ENCODE data around the gene PUM1.
A peak's percentile ranks its signal among the peaks of the same experiment; 100 is the strongest.

PUM1 gene

GRCh38 chr1:30984991-30985503 lies 80.5 kb downstream of the PUM1 start:
- no peak overlapping the region for H3K4me3 ChIP-seq (replicated peaks; ENCODE audit: low read depth, low read length)
- DNase-seq (ENCODE audit: extremely low read depth, low read depth), result no peak
- TF ChIP-seq CTCF (IDR thresholded peaks at IDR 0.05; ENCODE audit: low read depth, low read length, missing control alignments), result no peak

GRCh38 chr1:30984165-30984889 lies 81.2 kb downstream of the PUM1 start:
- no peak for TF ChIP-seq CTCF (IDR thresholded peaks at IDR 0.05; ENCODE audit: low read depth, low read length, missing control alignments)
- DNase-seq (ENCODE audit: extremely low read depth, low read depth), result no peak
- no peak overlapping the region for H3K4me3 ChIP-seq (replicated peaks; ENCODE audit: low read depth, low read length)

- H3K4me3 ChIP-seq (replicated peaks; ENCODE audit: low read depth, low read length), result no peak overlapping the region
- no peak for TF ChIP-seq CTCF (IDR thresholded peaks at IDR 0.05; ENCODE audit: low read depth, low read length, missing control alignments)
- no peak for DNase-seq (ENCODE audit: extremely low read depth, low read depth)
Measured at GRCh38 chr1:30982937-30983336, 82.6 kb downstream of the PUM1 start.

- no peak overlapping the region for H3K4me3 ChIP-seq (replicated peaks; ENCODE audit: low read depth, low read length)
- TF ChIP-seq CTCF (IDR thresholded peaks at IDR 0.05; ENCODE audit: low read depth, low read length, missing control alignments), result no peak
- DNase-seq (ENCODE audit: extremely low read depth, low read depth), result no peak
Measured at GRCh38 chr1:30982431-30982830, 83.1 kb downstream of the PUM1 start.

- no peak overlapping the region for H3K4me3 ChIP-seq (replicated peaks; ENCODE audit: low read depth, low read length)
- no peak for TF ChIP-seq CTCF (IDR thresholded peaks at IDR 0.05; ENCODE audit: low read depth, low read length, missing control alignments)
- no peak for DNase-seq (ENCODE audit: extremely low read depth, low read depth)
Measured at GRCh38 chr1:30981172-30981571, 84.3 kb downstream of the PUM1 start.

- no peak overlapping the region for H3K4me3 ChIP-seq (replicated peaks; ENCODE audit: low read depth, low read length)
- TF ChIP-seq CTCF (IDR thresholded peaks at IDR 0.05; ENCODE audit: low read depth, low read length, missing control alignments), result no peak
Measured at GRCh38 chr1:30977511-30977910, 88.0 kb downstream of the PUM1 start.

GRCh38 chr1:30977105-30977504 lies 88.4 kb downstream of the PUM1 start:
- no peak for DNase-seq (ENCODE audit: extremely low read depth, low read depth)
- peak; percentile 14 for TF ChIP-seq CTCF (IDR thresholded peaks at IDR 0.05; ENCODE audit: low read depth, low read length, missing control alignments)
- no peak overlapping the region for H3K4me3 ChIP-seq (replicated peaks; ENCODE audit: low read depth, low read length)

More at GRCh38 chr1:30977511-30977910, 88.0 kb downstream of the PUM1 start:
- DNase-seq (ENCODE audit: extremely low read depth, low read depth), result no peak

Data from HFF-Myc (cell line).